IPS-15b (cell line): ENCODE measurements around the gene ALG9.

ENCODE experiments used
- H3K27me3 ChIP-seq: one replicate; pipeline ENCODE4 v1.6.1; 2013; ENCODE audit warnings: low read length; ENCODE audit not compliant: control insufficient read depth, insufficient read depth
- H3K36me3 ChIP-seq: one replicate; pipeline ENCODE4 v1.6.1; 2013; ENCODE audit warnings: low read length; ENCODE audit not compliant: control insufficient read depth, insufficient read depth
- H3K4me1 ChIP-seq: one replicate; pipeline ENCODE4 v1.6.1; 2013; ENCODE audit warnings: mild to moderate bottlenecking, low read length; ENCODE audit not compliant: control insufficient read depth, insufficient read depth
- H3K4me3 ChIP-seq: one replicate; pipeline ENCODE4 v1.5.1; 2013; ENCODE audit warnings: low read depth, low read length
- H3K9ac ChIP-seq: one replicate; pipeline ENCODE4 v1.6.1; 2013; ENCODE audit warnings: low read depth, mild to moderate bottlenecking, low read length
- H3K9me3 ChIP-seq: one replicate; pipeline ENCODE4 v1.6.1; 2013; ENCODE audit warnings: mild to moderate bottlenecking, low read length; ENCODE audit not compliant: control insufficient read depth, insufficient read depth

Gene ALG9

DNA sequence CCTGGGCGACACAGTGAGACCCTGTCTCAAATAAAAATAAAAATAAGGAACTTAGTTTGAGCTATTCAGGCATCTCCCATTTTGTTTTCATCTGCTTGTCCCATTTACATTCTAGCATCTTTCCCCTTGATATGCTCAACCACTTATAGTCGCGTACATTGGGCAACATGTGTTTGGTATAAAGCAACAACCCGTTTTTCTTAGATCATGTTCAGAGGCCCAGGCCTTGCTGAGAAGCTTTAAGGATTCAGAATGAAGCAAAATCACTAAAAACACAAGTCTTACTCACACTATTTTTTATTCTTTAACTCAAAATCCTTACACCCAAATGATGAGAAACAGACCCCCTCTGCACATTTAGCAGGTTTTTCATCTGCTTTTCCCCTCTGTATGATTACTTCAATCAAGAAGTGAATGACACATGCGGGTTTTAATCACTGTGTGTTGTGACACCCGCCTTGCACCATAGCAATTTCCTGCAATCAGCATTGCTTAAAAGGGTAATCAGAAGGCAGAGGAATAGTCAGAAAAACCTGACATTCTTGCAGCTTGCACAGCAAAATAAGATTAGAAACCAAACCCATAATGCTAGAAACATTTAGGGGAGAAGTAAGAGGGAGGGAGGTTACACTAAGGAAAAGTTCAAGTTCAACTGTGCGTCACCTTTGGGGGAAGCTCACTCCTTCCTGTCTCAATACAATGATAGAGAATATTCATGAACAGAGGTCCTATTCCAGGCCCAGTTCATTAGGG is 25.9 kb downstream of the ALG9 start:
- Histone ChIP-seq H3K9ac (no peak overlapping the region), H3K4me3 (no peak overlapping the region)

DNA sequence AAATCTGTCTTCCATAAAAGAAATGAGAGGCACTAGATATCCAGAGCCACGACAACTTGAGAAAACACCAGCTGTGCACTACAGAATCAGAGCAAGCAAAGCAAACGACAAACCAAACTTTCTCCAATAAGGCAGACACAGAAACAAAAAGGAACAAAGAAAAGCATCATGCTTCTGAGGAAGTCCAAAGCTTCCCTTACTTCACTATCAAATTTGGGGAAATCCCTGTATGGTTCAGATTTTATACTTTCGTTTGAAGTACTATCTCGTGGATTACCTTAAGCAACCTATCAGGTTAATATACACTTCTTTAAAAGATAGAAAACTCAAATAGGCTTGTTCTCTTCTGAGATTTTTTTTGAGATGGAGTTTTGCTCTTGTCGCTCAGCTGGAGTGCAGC is 27.7 kb downstream of the ALG9 start:
- no peak overlapping the region for H3K4me3 ChIP-seq
- H3K27me3 ChIP-seq, result no peaks in the 10 kb centered on the region
- H3K9me3 ChIP-seq, result no peaks in the 10 kb centered on the region
- H3K9ac ChIP-seq, result no peak overlapping the region
- H3K36me3 ChIP-seq, result no peaks in the 10 kb centered on the region
- H3K4me1 ChIP-seq, result no peaks in the 10 kb centered on the region

More for the DNA sequence above, 25.9 kb downstream of the ALG9 start:
- Histone ChIP-seq H3K9me3 (no peaks in the 10 kb centered on the region), H3K36me3 (no peaks in the 10 kb centered on the region), H3K4me1 (no peaks in the 10 kb centered on the region), H3K27me3 (no peaks in the 10 kb centered on the region)

DNA sequence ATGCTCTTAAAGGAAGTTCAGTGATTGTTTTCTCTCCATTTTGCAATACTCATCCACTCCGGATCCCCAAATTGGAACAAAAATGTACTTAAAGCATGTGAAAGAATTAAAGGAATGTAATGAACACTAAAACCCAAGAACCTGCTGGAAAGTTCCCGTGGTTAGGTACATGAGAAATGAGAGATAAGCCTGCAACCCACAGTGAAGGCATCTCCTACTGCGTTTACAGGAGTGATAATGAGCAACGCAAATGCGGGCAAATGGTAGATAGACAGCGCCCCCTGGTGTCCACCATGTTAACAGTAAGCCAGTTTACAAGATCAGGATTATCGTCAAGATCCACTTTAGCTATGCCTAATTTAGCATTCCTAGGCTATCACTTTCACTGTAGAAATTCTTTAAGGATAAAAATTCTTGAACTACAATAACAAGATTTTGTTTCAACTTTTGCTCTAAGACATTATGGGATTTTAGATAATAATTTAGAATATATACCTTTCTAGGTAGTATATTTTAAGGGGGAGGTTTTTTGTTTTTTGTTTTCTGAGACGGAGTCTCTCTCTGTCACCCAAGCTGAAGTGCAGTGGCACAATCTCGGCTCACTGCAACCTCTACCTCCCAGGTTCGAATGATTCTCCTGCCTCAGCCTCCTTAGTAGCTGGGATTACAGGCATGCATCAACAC is 29.9 kb downstream of the ALG9 start:
- H3K36me3 ChIP-seq, result no peaks in the 10 kb centered on the region

DNA sequence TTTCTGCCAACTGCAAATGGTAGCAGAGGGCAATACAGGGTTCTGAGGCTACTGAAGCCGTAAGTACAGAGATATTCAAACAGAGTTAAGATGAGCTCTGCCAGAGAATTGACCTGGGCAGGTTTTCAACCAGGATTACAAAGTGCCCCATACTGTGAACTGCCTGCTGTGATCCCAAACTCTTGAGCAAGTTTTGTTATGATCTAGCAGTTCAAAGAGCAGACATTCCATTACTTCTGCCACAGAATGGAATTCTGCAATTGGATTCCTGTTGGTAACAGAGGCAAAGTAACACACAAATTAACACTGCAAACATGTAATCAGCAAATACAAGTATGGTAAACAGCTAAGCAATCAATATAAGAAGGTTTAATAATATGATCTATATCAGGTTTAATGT is 31.2 kb downstream of the ALG9 start:
- Histone ChIP-seq H3K4me3 (no peak overlapping the region), H3K27me3 (no peaks in the 10 kb centered on the region), H3K36me3 (no peaks in the 10 kb centered on the region), H3K9me3 (no peaks in the 10 kb centered on the region), H3K9ac (no peak overlapping the region), H3K4me1 (no peaks in the 10 kb centered on the region)

More for the DNA sequence above, 29.9 kb downstream of the ALG9 start:
- Histone ChIP-seq H3K9ac (no peak overlapping the region), H3K4me1 (no peaks in the 10 kb centered on the region), H3K27me3 (no peaks in the 10 kb centered on the region), H3K4me3 (no peak overlapping the region), H3K9me3 (no peaks in the 10 kb centered on the region)

DNA sequence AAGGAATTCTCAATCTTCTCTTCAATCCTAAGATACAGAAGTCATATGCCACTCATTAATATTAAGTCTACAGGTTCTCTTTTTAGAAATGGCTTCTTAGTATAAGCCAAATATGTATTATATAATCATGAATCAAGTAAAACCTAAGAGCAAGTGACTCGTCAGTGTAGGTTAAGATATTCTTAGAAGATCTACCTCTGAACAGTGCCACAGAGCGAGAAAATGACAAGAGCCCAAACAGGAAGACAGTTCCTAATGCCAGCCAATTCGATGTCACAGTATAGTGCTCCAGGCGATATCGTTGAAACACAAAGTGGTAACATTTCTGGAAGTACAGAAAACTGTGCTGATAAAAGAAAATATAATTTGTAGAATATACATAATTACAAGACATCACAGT is 33.3 kb downstream of the ALG9 start:
- Histone ChIP-seq H3K9me3 (no peaks in the 10 kb centered on the region), H3K4me3 (no peak overlapping the region), H3K27me3 (no peaks in the 10 kb centered on the region), H3K4me1 (no peaks in the 10 kb centered on the region), H3K9ac (no peak overlapping the region), H3K36me3 (no peaks in the 10 kb centered on the region)

DNA sequence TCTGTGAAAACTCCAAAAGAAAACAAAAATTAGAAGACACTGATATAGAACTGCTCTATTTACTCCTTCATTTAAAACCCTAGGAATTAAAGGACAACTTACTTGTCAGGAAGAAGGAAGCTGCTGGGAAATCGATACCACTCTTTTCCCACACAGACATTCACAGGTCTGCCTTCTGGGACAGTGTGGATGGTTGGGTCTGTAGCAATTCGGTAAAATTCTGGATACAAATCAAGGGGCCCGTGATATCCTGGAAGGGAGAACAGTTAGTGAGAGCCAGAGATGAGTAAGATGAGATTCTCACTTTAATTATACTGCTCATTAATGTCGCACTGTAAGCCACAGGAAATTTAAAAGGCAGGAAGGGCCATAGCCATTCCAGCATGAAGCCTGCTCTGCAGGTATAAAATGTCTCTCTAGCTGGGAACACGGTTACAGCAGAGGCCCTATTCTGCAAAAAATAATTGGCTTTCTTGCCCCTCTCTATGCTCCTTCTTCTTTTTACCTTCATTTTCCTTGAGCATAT is 34.0 kb downstream of the ALG9 start:
- Histone ChIP-seq H3K9me3 (no peaks in the 10 kb centered on the region), H3K36me3 (no peaks in the 10 kb centered on the region), H3K9ac (no peak overlapping the region), H3K4me1 (no peaks in the 10 kb centered on the region), H3K4me3 (no peak overlapping the region), H3K27me3 (no peaks in the 10 kb centered on the region)

DNA sequence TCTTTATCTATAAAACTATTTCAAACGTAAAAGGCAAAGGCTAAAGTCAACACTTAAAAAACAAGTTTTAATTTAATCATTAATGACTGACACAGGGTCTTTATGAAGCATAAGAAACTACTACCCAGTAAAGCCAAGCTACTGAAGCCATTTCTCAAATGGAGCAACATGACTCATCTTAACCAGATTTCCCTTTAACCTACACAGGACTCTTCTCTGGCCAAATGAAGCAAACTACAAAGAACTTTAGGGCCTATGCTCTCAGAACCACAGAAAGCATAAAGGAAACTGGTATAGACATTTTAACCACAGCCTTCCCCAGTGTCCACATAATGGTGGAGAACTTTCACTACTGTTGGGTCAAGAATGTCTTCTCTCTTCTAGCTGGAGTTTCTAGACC is 34.7 kb downstream of the ALG9 start:
- no peak overlapping the region for H3K9ac ChIP-seq
- H3K4me1 ChIP-seq, result no peaks in the 10 kb centered on the region
- H3K4me3 ChIP-seq, result no peak overlapping the region
- no peaks in the 10 kb centered on the region for H3K27me3 ChIP-seq
- H3K36me3 ChIP-seq, result no peaks in the 10 kb centered on the region
- H3K9me3 ChIP-seq, result no peaks in the 10 kb centered on the region

DNA sequence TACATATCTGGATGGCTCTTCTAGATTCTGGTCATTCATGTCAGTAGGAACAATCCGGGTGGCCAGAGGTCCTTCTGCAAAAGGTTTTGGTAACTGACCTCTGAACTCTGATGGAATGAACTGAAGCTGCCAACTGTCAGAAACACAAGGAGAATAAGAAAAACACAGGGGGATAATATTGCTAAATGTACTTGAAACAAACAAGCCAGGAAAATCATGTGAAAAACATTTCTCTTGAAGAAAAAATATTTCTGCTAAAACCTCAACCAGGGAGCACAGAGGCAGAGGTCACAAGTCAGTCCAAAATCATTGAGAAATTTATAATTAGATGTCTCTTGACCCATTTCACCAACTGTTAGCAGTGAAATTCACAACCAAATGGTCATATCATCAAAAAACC is 35.2 kb downstream of the ALG9 start:
- Histone ChIP-seq H3K9ac (no peak overlapping the region), H3K27me3 (no peaks in the 10 kb centered on the region), H3K36me3 (no peaks in the 10 kb centered on the region), H3K4me3 (no peak overlapping the region), H3K9me3 (no peaks in the 10 kb centered on the region), H3K4me1 (no peaks in the 10 kb centered on the region)

DNA sequence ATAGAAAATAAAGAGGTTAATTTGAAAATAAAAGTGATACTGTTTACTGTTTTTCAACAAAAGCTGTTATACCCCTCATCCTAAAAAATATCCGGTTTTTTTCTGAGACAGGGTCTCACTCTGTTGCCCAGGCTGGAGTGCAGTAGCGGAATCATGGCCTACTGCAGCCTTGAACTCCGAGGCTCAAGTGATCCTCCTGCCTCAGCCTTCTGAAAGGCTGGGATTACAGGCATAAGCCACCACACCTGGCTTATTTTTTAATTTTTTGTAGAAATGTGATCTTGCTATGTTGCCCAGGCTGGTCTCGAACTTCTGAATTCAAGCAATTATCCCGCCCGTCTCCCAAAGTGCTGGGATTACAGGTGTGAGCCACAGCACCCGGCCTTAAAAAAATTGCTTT is 35.7 kb downstream of the ALG9 start:
- Histone ChIP-seq H3K4me3 (no peak overlapping the region), H3K4me1 (no peaks in the 10 kb centered on the region), H3K27me3 (no peaks in the 10 kb centered on the region), H3K36me3 (no peaks in the 10 kb centered on the region), H3K9me3 (no peaks in the 10 kb centered on the region), H3K9ac (no peak overlapping the region)

DNA sequence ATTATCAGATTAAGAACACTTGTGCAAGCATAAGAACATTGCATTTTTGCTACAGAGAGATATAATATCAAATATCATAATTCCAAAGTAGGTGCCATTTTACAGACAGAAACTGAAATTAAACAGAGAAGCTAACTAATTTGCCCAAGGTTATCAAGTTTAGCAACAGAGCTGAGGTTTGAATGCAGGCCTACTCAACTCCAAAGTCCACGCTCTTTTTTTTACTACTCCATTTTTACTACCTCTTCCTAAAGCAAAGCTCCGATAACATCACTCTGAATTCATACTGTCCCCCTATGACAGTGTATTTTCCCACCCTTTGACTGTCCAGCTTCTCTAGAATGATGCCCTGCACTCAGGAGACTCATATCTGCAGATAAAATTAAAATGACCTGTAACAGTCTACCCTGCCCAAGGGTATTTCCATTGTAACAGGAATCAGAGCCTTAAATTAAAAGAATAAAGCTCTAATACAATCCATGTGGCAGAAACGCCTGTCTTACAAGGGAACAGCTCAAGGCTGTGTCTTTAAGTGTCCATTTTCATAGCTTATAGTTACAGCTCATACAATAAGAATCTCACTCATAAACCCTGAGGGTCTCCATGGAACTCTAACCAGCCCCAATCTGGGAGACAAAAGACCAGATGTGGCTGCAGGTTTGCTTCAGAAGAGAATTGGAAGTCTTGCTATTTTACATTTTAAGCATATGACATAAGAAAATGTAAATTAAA is 36.8 kb downstream of the ALG9 start:
- Histone ChIP-seq H3K4me1 (no peaks in the 10 kb centered on the region), H3K9me3 (no peaks in the 10 kb centered on the region), H3K36me3 (no peaks in the 10 kb centered on the region), H3K9ac (no peak overlapping the region), H3K27me3 (no peaks in the 10 kb centered on the region), H3K4me3 (no peak overlapping the region)

DNA sequence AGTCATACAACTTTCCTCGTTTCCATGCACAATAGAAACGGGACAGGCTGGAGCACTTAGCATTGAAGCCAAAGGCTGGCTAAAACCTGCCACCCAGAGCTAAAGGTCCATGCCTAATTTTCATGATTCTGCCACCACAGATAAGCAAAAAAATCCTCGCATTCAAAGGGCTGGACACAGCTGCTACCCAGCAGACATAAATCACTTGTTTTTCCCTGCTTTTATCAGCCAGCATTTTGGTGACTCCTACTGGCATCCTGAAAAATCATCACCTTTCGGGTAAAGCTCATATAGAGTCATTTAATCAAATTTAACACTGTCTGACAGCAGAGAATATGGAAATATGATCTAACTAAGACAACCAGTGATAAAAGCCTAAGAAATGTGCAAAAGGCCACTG is 37.9 kb downstream of the ALG9 start:
- H3K4me3 ChIP-seq, result no peak overlapping the region
- H3K9ac ChIP-seq, result no peak overlapping the region
- no peaks in the 10 kb centered on the region for H3K36me3 ChIP-seq
- no peaks in the 10 kb centered on the region for H3K4me1 ChIP-seq
- no peaks in the 10 kb centered on the region for H3K9me3 ChIP-seq
- no peaks in the 10 kb centered on the region for H3K27me3 ChIP-seq
